ENCODE measurements around the gene BUD23.
A peak's percentile ranks its signal among the peaks of the same experiment; 100 is the strongest.
"Not testable (repeated sequence)": the region's sequence is repeated elsewhere in the genome, so short reads cannot be mapped to it uniquely, and the experiment has no call there.

BUD23 gene

GRCh38 chr7:73667344-73668102, 15.9 kb upstream of the BUD23 start, which contains the start of gene VPS37D:
VPS37D (plus strand) TSS chr7:73667831; CDS start chr7:73667959, 128 bp downstream.
- Histone ChIP-seq H3K27ac (peak within 1 kb of the TSS in 9 of 21 experiments; percentile 5 to 74 (median 45)), H3K4me3 (peak within 1 kb of the TSS; percentile 28 to 64 (median 46))

- H3K4me3 ChIP-seq = peak overlapping the region; percentile 28 to 64 (median 46)
- peak overlapping the region in 9 of 21 experiments; percentile 5 to 74 (median 45) for H3K27ac ChIP-seq
These were observed 15.1 kb upstream of the BUD23 start for GRCh38 chr7:73668103-73668885.

DNA sequence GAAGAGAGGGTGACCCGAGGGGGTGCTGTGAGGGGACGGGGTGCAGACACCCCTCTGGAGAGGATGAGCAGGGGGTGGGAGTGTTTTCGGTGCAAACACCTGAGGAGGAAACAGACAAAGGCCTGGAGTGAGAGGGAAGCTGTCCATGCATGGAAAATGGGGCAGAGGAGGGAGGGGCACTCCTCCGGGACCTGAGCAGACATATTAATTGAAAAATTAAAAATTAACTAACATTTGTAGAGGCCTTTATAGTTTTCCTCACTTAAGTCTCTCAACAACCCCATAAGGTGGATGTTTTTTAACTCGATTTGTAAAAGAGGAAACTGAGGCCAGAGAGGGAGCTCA, 14.5 kb upstream of the BUD23 start:
- peak overlapping the region in 5 of 7 experiments; percentile 44 to 64 (median 56) for H3K4me3 ChIP-seq
- H3K27ac ChIP-seq = peak overlapping the region in 1 of 21 experiments; percentile 74

DNA sequence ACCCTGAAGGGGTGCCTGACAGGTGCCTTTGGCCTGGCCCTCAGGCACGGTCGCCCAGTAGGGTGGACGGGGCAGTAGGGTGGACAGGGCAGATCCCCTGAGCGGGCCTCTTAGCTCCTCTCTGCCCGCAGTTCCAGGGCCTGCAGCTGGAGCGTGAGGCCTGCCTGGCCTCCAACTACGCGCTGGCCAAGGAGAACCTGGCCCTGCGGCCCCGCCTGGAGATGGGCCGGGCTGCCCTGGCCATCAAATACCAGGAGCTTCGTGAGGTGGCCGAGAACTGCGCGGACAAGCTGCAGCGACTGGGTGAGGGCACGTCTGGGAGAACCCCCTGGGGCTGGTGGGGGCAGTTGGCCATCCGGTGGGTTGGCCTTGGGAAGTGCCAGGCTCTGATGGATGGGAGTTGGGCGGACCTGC, 14.1 kb upstream of the BUD23 start:
- Histone ChIP-seq H3K27ac (no peak overlapping the region), H3K4me3 (no peak overlapping the region)

GRCh38 chr7:73669858-73670385, 13.5 kb upstream of the BUD23 start:
- no peak overlapping the region for H3K4me3 ChIP-seq
- H3K27ac ChIP-seq = no peak overlapping the region

GRCh38 chr7:73671322-73671661, 12.1 kb upstream of the BUD23 start:
- Histone ChIP-seq H3K4me3 (no peak overlapping the region), H3K27ac (no peak overlapping the region)

- Histone ChIP-seq H3K27ac (no peak overlapping the region), H3K4me3 (no peak overlapping the region)
These were observed 11.4 kb upstream of the BUD23 start for GRCh38 chr7:73671857-73672445.

DNA sequence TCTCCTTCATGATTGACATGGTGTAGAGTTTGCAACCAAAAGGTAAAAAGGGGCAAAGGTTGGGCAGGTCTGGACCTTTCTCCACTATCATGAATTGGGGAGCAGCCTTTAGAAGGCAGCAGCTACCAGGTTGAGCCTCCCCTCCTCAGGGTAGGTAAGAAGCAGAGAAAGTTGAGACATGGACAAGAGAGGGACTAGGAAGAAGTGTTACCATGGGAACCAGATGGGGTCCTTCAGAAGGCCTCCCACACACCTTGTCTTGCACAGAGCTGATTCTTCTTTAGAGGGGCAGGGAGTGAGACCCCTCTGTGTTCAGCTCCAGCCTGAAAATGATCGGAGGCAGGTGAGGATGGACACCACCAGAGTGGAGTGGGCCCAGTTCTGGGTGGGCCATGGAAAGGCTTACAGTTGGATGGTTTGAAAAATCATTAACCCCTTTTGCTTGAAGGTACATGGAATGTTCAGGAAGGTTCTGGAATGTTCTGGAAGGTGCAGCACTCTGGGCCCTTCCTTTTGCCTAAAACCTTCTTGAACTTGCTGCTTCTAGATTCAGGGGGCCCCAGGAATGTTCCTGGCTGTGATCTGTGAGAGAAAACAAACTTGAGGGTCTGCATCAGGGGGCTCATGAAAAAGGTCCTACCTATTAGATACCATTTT, 8.8 kb upstream of the BUD23 start:
- no peak overlapping the region for H3K4me3 ChIP-seq
- H3K27ac ChIP-seq = no peak overlapping the region

DNA sequence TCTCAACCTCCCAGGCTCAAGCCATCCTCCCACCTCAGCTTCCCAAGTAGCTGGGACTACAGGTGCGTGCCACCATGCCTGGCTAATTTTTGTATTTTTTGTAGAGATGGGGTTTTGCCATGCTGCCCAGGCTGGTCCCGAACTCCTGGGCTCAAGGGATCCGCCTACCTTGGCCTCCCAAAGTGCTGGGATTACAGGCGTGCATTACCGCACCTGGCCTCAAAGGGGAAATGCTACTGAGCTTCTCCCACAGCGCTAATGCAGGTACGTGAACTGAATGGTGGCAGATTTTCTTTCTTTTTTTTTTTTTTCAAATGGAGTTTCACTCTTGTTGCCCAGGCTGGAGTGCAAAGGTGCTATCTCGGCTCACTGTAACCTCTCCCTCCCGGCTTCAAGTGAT, 7.3 kb upstream of the BUD23 start:
- not testable (repeated sequence) for H3K27ac ChIP-seq, H3K4me3 ChIP-seq

- H3K27ac ChIP-seq = no peak overlapping the region
- no peak overlapping the region for H3K4me3 ChIP-seq
These were observed 4.5 kb upstream of the BUD23 start for GRCh38 chr7:73678862-73679261.

DNA sequence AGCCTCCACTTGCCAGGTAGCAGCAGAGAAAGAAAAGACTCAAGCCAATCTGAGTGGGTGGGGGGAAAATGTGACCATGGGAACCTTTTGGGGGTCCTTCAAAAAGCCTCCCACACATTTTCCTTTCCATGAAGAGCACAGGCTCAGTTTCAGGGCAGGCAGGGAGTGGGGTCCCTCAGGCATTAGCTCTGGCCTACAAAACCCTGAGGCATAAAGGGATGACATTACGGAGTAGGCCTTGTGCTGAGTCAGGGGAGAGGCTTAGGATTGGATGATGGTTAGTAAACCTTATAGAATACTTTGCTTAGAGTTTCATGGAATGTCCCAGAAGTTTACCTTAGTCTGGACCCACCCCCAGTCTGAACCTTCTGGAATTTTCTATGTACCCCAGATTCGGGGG, 3.7 kb upstream of the BUD23 start:
- Histone ChIP-seq H3K27ac (no peak overlapping the region), H3K4me3 (no peak overlapping the region)

GRCh38 chr7:73680501-73680900, 2.9 kb upstream of the BUD23 start:
- Histone ChIP-seq H3K27ac (no peak overlapping the region), H3K4me3 (no peak overlapping the region)

DNA sequence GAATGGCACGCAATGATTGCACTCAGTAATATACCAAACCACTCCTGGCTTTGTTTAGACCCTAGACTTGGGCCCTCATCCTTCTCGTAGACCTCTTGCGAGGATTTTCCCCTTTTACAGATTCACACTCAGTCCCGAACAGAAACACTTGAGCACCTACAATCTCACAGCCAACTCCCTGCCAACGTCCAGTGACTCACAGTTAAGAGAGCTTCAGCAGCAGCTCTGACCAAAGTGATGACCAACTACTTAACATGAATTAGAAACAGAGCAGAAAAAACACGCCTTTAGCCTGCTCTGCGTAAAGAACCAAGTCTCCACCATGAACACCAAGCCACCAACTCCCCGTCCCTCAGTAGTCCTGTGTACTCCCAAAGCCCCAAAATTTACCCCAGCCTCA, 2.4 kb upstream of the BUD23 start:
- no peak overlapping the region for H3K27ac ChIP-seq
- no peak overlapping the region for H3K4me3 ChIP-seq

DNA sequence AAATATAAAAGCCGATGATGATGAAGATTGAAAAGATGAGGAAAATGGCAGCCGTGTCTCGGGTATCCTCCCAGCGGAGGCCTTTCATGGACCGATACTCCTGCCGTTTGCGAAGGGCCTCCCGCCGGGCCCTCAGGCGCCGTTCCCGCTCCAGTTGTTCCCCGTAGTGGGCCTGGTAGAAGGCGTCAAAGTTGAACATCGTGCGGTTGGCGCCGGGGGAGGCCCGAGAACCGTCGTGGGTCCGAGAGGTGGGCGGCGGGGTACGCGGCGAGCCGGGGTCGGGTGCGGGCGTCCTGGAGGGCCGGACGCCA, 697 bp upstream of the BUD23 start:
- Histone ChIP-seq H3K27ac (peak overlapping the region; percentile 70 to 93 (median 86)), H3K4me3 (peak overlapping the region; percentile 70 to 98 (median 90))

- peak overlapping the region; percentile 70 to 98 (median 90) for H3K4me3 ChIP-seq
- H3K27ac ChIP-seq = peak overlapping the region; percentile 44 to 93 (median 86)
These were observed 644 bp downstream of the BUD23 start for GRCh38 chr7:73683788-73684693.

- H3K27ac ChIP-seq = no peak overlapping the region
- H3K4me3 ChIP-seq = no peak overlapping the region
These were observed 1.9 kb downstream of the BUD23 start for GRCh38 chr7:73685311-73685710.

- Histone ChIP-seq H3K4me3 (no peak overlapping the region), H3K27ac (no peak overlapping the region)
These were observed 4.9 kb downstream of the BUD23 start for GRCh38 chr7:73688288-73688687.

- H3K27ac ChIP-seq = no peak overlapping the region
- H3K4me3 ChIP-seq = no peak overlapping the region
These were observed 7.2 kb downstream of the BUD23 start for GRCh38 chr7:73690646-73691045.

DNA sequence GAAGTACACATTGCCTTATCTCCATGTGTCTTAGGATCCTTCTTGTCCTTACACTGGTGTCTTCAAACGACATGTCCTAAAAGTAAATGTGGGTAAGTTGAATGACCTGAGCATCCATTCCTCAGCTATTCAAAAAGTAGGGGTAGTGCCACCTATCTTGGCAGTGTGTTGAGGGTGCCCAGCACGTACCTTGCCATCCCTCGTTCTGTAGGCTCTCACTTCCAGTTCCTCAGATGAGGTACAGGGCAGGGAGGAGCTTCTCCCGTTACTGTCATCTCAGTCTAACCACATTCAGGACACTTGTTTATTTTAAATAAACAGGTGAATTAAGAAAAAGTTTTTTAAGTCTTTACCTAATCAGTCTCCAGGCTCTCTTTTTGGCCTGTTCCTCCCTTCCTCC, 13.0 kb downstream of the BUD23 start:
- no peak overlapping the region for H3K27ac ChIP-seq
- no peak overlapping the region for H3K4me3 ChIP-seq
